ENCODE measurements around the gene PEX10. TPM values are rescaled to one million over a fixed set of nuclear protein-coding genes. Genes with fewer than 3 reads are reported as not detected.

PEX10 gene
- total and polyA plus RNA-seq, 2 of the 8 experiments (the other 6 are each of a cell fraction or from before 2014, with no cell fraction given): 24.3 to 26.9 TPM

- TF ChIP-seq USF2 (IDR thresholded peaks at IDR 0.05; ENCODE audit: low read length) (no peak), NANOG (IDR thresholded peaks at IDR 0.05; ENCODE audit: insufficient read depth, low read depth, low read length, poor library complexity, severe bottlenecking) (no peak), BRCA1 (IDR thresholded peaks at IDR 0.05; ENCODE audit: low read depth, low read length) (no peak), CREB1 (IDR thresholded peaks at IDR 0.05) (no peak), TEAD4 (IDR thresholded peaks at IDR 0.05; ENCODE audit: low read depth, low read length) (no peak), HDAC2 (IDR thresholded peaks at IDR 0.05; ENCODE audit: borderline replicate concordance in 1 of 2, low read depth in 2 of 2, low read length in 2 of 2) (no peak), POLR2AphosphoS5 (IDR thresholded peaks at IDR 0.05; ENCODE audit: low read depth, low read length) (no peak), JUN (IDR thresholded peaks at IDR 0.05; ENCODE audit: low read depth, low read length) (no peak), JUND (IDR thresholded peaks at IDR 0.05; ENCODE audit: low read length) (no peak), CBX8 (IDR thresholded peaks at IDR 0.05; ENCODE audit: borderline replicate concordance, low read depth, low read length) (no peak), SP1 (IDR thresholded peaks at IDR 0.05; ENCODE audit: low read depth, low read length) (no peak)
These were observed 35.7 kb upstream of the PEX10 start (continued) for GRCh38 chr1:2448098-2448445.

All from H1 (cell line).